Ovary (tissue), 9 donors: Measurements from ENCODE around the gene OTULIN. TPM values are rescaled to one million over a fixed set of nuclear protein-coding genes. Genes with fewer than 3 reads are reported as not detected.

ENCODE experiments used
- DNase-seq, 5 donors: peaks; one replicate each; pipeline ENCODE4 v3.0.0-alpha.2; 2019 to 2020
- H3K27ac ChIP-seq, 2 donors: fragments of 200-600 bp; one replicate each; pipeline versions ENCODE4 v1.5.1 to v1.8.0; 2019 to 2022
- H3K27me3 ChIP-seq: fragments of 200-600 bp; one replicate; pipeline ENCODE4 v1.8.0; 2022
- H3K36me3 ChIP-seq: fragments of 200-600 bp; sonication (generic); one replicate; pipeline ENCODE4 v1.5.1; 2019
- H3K4me1 ChIP-seq: one replicate; pipeline ENCODE4 v1.8.1; 2013; ENCODE audit warnings: mild to moderate bottlenecking, moderate library complexity; ENCODE audit not compliant: insufficient read depth
- H3K4me3 ChIP-seq: fragments of 200-600 bp; sonication (generic); one replicate; pipeline ENCODE4 v1.5.1; 2017
- H3K9me3 ChIP-seq, 2 donors: fragments of 200-600 bp in 1 of 2; sonication (generic) in 1 of 2; one replicate each; pipeline versions ENCODE4 v1.5.1 to v1.8.1; 2013 to 2019; ENCODE audit warnings: mild to moderate bottlenecking in 1 of 2, moderate library complexity in 1 of 2
- EP300 ChIP-seq: sonication (generic); formaldehyde crosslinking; IDR thresholded peaks from one replicate; pipeline ENCODE4 v1.6.1; 2017; ENCODE audit warnings: antibody characterized with exemption
- POLR2A ChIP-seq: fragments of 450-650 bp; IDR thresholded peaks from one replicate; pipeline ENCODE4 v1.6.1; 2017; ENCODE audit warnings: antibody characterized with exemption, mild to moderate bottlenecking, moderate library complexity
- WGBS, 3 donors: extraction: QIAGEN DNeasy Blood & Tissue Kit in 1 of 3; methylation state at CpG; one replicate each; pipeline versions ENCODE4 v1.1.5 to v1.1.7; 2013 to 2017; 5-methylcytosine and 5-hydroxymethylcytosine counted together
- intact Hi-C, 4 donors: fragments of 100-400 bp; cut with DNase I; formaldehyde crosslinking; loops; one replicate each; pipeline versions ENCODE4 v1.11.0 to v1.15.1; 2022 to 2023
- polyA plus RNA-seq, 2 donors: library from polyadenylated mRNA; stranded (reverse); fragments of 200-250 nt in 1 of 2; fragments of 350-450 nt in 1 of 2; fragmentation: Illumina TruSeq in 1 of 2; extraction: RNeasy Lipid Tissue Mini Kit (QIAGEN cat#74804) in 1 of 2; gene quantifications; one replicate each; pipeline ENCODE4 v1.2.3, GENCODE V29; 2013 to 2014
- total RNA-seq, 7 donors: library from RNA; depleted of rRNA in 2 of 7; stranded (reverse); fragments of >200 nt in 2 of 7; fragmentation: NEBNext Ultra II Directional in 3 of 7; extraction: Animal tissue kit (Norgen Biotek cat#: 25700) in 3 of 7; gene quantifications; one replicate each; pipeline versions ENCODE4 v1.1.0 to v1.2.4, GENCODE V29; 2016 to 2023
- TF ChIP-seq, protein P1 (sequence below), 3 donors: fragments of 450-650 bp in 2 of 3; fragments of 200-600 bp in 1 of 3; IDR thresholded peaks; one replicate each; pipeline versions ENCODE4 v1.5.1 to v1.8.0; 2016 to 2022; ENCODE audit warnings: antibody characterized with exemption in 3 of 3, mild to moderate bottlenecking in 1 of 3
- donor health status: DM: no; HTN: no; CAD: no; lungs with moderate emphysema.
- donor health status: DM: no; HTN: no; CAD: no.
- donor health status: Bipolar disorder and iron deficiency.
- donor health status: DM: yes; HTN: yes; CAD: no.
- donor health status: DM: no; HTN: no; CAD: no.
- donor health status: DM: yes; HTN: yes; CAD: no.

OTULIN gene
- total and polyA plus RNA-seq, 9 donors, result 4.1 to 29.3 (median 23.3) TPM

GRCh38 chr5:14698495-14698894 lies 34.0 kb downstream of the OTULIN start:
- Histone ChIP-seq H3K27me3 (no peaks in the 10 kb centered on the region), H3K9me3 (no peaks in the 10 kb centered on the region), H3K36me3 (no peaks in the 10 kb centered on the region), H3K4me3 (no peak overlapping the region), H3K4me1 (no peaks in the 10 kb centered on the region), H3K27ac (no peak overlapping the region)
- no peak for TF ChIP-seq POLR2A
- no peak for TF ChIP-seq EP300
- TF ChIP-seq, protein P1, sequence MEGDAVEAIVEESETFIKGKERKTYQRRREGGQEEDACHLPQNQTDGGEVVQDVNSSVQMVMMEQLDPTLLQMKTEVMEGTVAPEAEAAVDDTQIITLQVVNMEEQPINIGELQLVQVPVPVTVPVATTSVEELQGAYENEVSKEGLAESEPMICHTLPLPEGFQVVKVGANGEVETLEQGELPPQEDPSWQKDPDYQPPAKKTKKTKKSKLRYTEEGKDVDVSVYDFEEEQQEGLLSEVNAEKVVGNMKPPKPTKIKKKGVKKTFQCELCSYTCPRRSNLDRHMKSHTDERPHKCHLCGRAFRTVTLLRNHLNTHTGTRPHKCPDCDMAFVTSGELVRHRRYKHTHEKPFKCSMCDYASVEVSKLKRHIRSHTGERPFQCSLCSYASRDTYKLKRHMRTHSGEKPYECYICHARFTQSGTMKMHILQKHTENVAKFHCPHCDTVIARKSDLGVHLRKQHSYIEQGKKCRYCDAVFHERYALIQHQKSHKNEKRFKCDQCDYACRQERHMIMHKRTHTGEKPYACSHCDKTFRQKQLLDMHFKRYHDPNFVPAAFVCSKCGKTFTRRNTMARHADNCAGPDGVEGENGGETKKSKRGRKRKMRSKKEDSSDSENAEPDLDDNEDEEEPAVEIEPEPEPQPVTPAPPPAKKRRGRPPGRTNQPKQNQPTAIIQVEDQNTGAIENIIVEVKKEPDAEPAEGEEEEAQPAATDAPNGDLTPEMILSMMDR (IDR thresholded peaks at IDR 0.05), result no peak
- WGBS, 3 donors, result 86 to 91% (median 86%) methylated on average over 1 of the region's 1 CpG
- intact Hi-C loops, result no loop called here
- DNase-seq, result no peak

GRCh38 chr5:14699159-14699558 lies 34.6 kb downstream of the OTULIN start:
- DNase-seq, result no peak
- WGBS, 3 donors, result 90 to 98% (median 91%) methylated on average over 2 of the region's 2 CpGs
- intact Hi-C loops, result no loop called here
- no peaks in the 10 kb centered on the region for H3K36me3 ChIP-seq
- H3K4me3 ChIP-seq, result no peak overlapping the region
- no peak for TF ChIP-seq POLR2A
- no peak for TF ChIP-seq EP300
- TF ChIP-seq, protein P1 (IDR thresholded peaks at IDR 0.05), result no peak
- no peak overlapping the region for H3K27ac ChIP-seq
- no peaks in the 10 kb centered on the region for H3K4me1 ChIP-seq
- no peaks in the 10 kb centered on the region for H3K9me3 ChIP-seq
- no peaks in the 10 kb centered on the region for H3K27me3 ChIP-seq

DNA sequence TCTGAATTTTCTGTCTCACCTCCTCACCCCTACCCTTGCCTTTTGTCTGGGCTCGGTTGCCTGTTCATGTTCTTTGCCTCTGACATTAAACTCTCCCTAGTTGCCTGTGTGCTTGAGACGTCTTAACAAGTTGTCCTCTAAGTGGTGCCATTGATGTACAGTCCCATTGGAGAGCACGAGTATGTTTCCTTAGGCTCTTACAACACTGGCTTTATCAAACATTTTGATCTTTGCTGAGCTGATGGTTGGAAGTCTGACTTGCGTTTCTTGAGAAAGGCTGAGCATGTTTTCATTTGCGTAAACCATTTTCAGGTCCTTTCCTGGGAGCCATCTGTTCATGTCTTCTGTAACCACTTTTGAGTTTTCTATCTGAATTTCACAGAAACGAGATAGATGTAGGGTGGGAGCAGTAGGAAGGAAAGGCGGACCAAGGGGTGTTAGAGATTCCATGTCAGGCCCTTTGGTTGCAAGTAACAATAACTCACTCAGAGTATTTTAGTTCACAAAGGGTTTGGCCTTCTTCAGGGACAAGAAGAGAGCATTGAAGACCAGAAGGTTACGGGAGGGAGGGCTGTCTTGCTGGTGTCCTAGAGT lies 35.4 kb downstream of the OTULIN start:
- TF ChIP-seq, protein P1 (IDR thresholded peaks at IDR 0.05), result no peak
- no peak for TF ChIP-seq POLR2A
- TF ChIP-seq EP300, result no peak
- no peak for DNase-seq
- Histone ChIP-seq H3K9me3 (no peaks in the 10 kb centered on the region), H3K36me3 (no peaks in the 10 kb centered on the region), H3K4me3 (no peak overlapping the region), H3K27me3 (no peaks in the 10 kb centered on the region), H3K4me1 (no peaks in the 10 kb centered on the region), H3K27ac (no peak overlapping the region)
- 91 to 94% (median 93%) methylated on average over 8 of the region's 8 CpGs for WGBS, 3 donors
- intact Hi-C loops, result no loop called here

DNA sequence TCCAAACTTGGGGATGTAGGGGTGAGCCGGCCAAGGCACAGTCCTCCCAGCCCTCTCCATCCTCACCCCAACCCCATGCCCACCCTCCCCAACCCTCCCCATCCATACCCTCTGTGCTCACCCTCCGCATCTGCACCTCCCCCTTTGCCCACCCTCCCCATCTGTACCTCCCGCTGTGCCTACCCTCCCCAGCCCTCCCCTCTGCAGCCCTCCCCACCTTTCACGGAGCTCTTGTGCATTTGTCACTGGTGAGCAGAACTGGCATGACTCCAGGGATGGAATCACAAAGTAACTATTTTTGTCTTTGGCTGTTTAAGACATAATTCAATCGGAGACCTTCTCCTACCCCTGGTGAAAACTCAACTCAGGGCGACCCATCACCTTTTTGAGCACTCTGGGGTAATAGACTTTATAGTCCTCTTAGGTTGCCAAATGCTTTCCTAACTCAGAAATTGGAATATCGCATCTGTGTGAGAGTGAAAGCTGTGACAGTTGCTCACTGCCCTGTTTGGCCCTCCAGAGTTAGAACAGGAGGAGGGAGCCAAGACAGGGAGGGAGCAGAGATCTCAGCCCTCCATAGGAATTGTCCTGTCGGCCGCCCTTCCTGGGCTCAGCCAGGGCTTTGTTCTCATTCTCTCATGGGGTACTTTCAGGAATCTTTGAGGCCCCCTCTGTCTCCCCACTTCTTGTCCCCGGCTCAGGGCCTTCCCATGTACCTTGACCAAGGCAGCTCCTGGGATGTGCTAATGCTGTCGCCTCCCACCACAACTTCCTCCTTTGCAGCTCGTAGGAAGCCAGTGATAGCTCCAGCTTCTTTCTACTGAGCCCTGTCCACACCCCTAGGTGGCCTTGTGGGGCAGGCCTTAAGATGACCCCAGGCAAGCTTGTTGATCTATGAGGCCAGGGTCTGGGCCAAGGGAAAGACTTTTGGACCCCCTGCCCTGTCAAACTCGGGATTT lies 36.2 kb downstream of the OTULIN start:
- no peaks in the 10 kb centered on the region for H3K4me1 ChIP-seq
- no peak for DNase-seq
- no peaks in the 10 kb centered on the region for H3K36me3 ChIP-seq
- 71 to 76% (median 73%) methylated on average over 13 of the region's 13 CpGs for WGBS, 3 donors
- H3K9me3 ChIP-seq, result no peaks in the 10 kb centered on the region
- no peaks in the 10 kb centered on the region for H3K27me3 ChIP-seq
- no peak overlapping the region for H3K4me3 ChIP-seq
- intact Hi-C loops, result no loop called here
- no peak overlapping the region for H3K27ac ChIP-seq
- TF ChIP-seq, protein P1 (IDR thresholded peaks at IDR 0.05), result no peak
- TF ChIP-seq POLR2A (no peak), EP300 (no peak)
